ENCODE measurements around the gene XPO6.
A peak's percentile ranks its signal among the peaks of the same experiment; 100 is the strongest.

The XPO6 gene

GRCh38 chr16:28161626-28162025, 50.1 kb downstream of the XPO6 start:
- intact Hi-C loops (cut with DNase I) = no loop called here
- DNase-seq = no peak

- intact Hi-C loops (cut with DNase I) = no loop called here
- no peak for DNase-seq
Observed at GRCh38 chr16:28158136-28158535, 53.6 kb downstream of the XPO6 start.

- intact Hi-C loops (cut with DNase I) = no loop called here
- no peak for DNase-seq
Observed at GRCh38 chr16:28156056-28156680, 55.6 kb downstream of the XPO6 start.

- intact Hi-C loops (cut with DNase I) = no loop called here
- DNase-seq = no peak
Observed at GRCh38 chr16:28155293-28155692, 56.5 kb downstream of the XPO6 start.

GRCh38 chr16:28151180-28151579, 60.6 kb downstream of the XPO6 start:
- DNase-seq = no peak
- intact Hi-C loops (cut with DNase I) = no loop called here

- no peak for DNase-seq
- intact Hi-C loops (cut with DNase I) = no loop called here
Observed at GRCh38 chr16:28149011-28149888, 62.5 kb downstream of the XPO6 start.

GRCh38 chr16:28146536-28146935, 65.2 kb downstream of the XPO6 start:
- intact Hi-C loops (cut with DNase I) = no loop called here
- no peak for DNase-seq

GRCh38 chr16:28145796-28146195, 66.0 kb downstream of the XPO6 start:
- intact Hi-C loops (cut with DNase I) = no loop called here
- no peak for DNase-seq

- intact Hi-C loops (cut with DNase I) = no loop called here
- DNase-seq = no peak
Observed at GRCh38 chr16:28140788-28141618, 70.8 kb downstream of the XPO6 start.

- intact Hi-C loops (cut with DNase I) = no loop called here
- no peak for DNase-seq
Observed at GRCh38 chr16:28139530-28139929, 72.2 kb downstream of the XPO6 start.

- peak in 2 of 10 donors; percentile 24 to 43 for DNase-seq
- intact Hi-C loops (cut with DNase I) = no loop called here
Observed at GRCh38 chr16:28136751-28137434, 74.9 kb downstream of the XPO6 start.

- intact Hi-C loops (cut with DNase I) = no loop called here
- DNase-seq = peak in 3 of 10 donors; percentile 28 to 90 (median 87)
Observed at GRCh38 chr16:28133666-28134065, 78.1 kb downstream of the XPO6 start.

- intact Hi-C loops (cut with DNase I) = no loop called here
- no peak for DNase-seq
Observed at GRCh38 chr16:28131743-28132393, 79.9 kb downstream of the XPO6 start.

- DNase-seq = no peak
- intact Hi-C loops (cut with DNase I) = no loop called here
Observed at GRCh38 chr16:28131181-28131580, 80.6 kb downstream of the XPO6 start.

GRCh38 chr16:28130099-28131088, 81.4 kb downstream of the XPO6 start:
- DNase-seq = no peak
- intact Hi-C loops (cut with DNase I) = no loop called here

- intact Hi-C loops (cut with DNase I) = no loop called here
- no peak for DNase-seq
Observed at GRCh38 chr16:28126684-28127620, 84.8 kb downstream of the XPO6 start.

GRCh38 chr16:28125592-28125991, 86.2 kb downstream of the XPO6 start:
- intact Hi-C loops (cut with DNase I) = no loop called here

GRCh38 chr16:28121527-28121926, 90.2 kb downstream of the XPO6 start:
- intact Hi-C loops (cut with DNase I) = no loop called here
- DNase-seq = no peak

More at GRCh38 chr16:28125592-28125991, 86.2 kb downstream of the XPO6 start:
- no peak for DNase-seq
